B cell (primary cell): ENCODE results near the gene MICALL2. TPM values are rescaled to one million over a fixed set of nuclear protein-coding genes. Genes with fewer than 3 reads are reported as not detected.

Experiments used
- ATAC-seq: fragments of 200-7000 bp; cut with Tn5 transposase; one replicate; pipeline ENCODE4 v1.10.0; 2021; ENCODE audit warnings: low read depth, mild to moderate bottlenecking, moderate number of reproducible peaks, moderate library complexity
- CTCF ChIA-PET: fragments of 350-600 bp; sonication (Branson Sonifier 250); formaldehyde crosslinking; loops from one replicate; lab custom pipeline; 2021; ENCODE audit warnings: antibody characterized with exemption, inconsistent platforms; lab: Charles Lee
- POLR2A ChIA-PET: fragments of 350-600 bp; sonication (Branson Sonifier 250); formaldehyde crosslinking; loops from one replicate; lab custom pipeline; 2021; ENCODE audit warnings: antibody characterized with exemption; lab: Charles Lee
- DNase-seq: peaks from one replicate; pipeline ENCODE4 v3.0.0; 2013
- H2AFZ ChIP-seq: 2 replicates; pipeline ENCODE4 v1.6.1; 2012; ENCODE audit warnings: mild to moderate bottlenecking, low read depth, low read length; ENCODE audit not compliant: insufficient read depth, poor library complexity, severe bottlenecking
- H3K27ac ChIP-seq, 2 donors: 1 replicate in 1 of 2; 2 replicates in 1 of 2; pipeline ENCODE4 v1.5.1; 2012 to 2013; ENCODE audit warnings: low read length in 2 of 2, mild to moderate bottlenecking in 2 of 2, moderate library complexity in 1 of 2
- H3K27me3 ChIP-seq, 4 experiments: fragments of 200-600 bp in 1 of 4; sonication (generic) in 1 of 4; replicated peaks in 1 of 4; 1 replicate in 2 of 4; 2 replicates in 2 of 4; pipeline versions ENCODE4 v1.6.1 to v1.7.0; 2013 to 2016; ENCODE audit warnings: low read length in 3 of 4, mild to moderate bottlenecking in 2 of 4, mixed read lengths in 1 of 4, moderate library complexity in 1 of 4; ENCODE audit not compliant: insufficient read depth in 4 of 4, control insufficient read depth in 3 of 4; ENCODE audit errors: control extremely low read depth in 1 of 4
- H3K36me3 ChIP-seq, 2 experiments: replicated peaks in 1 of 2; 1 replicate in 1 of 2; 2 replicates in 1 of 2; pipeline versions ENCODE4 v1.6.1 to v1.7.1; 2013; ENCODE audit warnings: low read length in 1 of 2; ENCODE audit not compliant: insufficient read depth in 2 of 2, control insufficient read depth in 1 of 2; ENCODE audit errors: control extremely low read depth in 1 of 2, extremely low read depth in 1 of 2
- H3K4me1 ChIP-seq, 2 donors: fragments of 200-600 bp in 1 of 2; sonication (generic) in 1 of 2; 1 replicate in 1 of 2; 2 replicates in 1 of 2; pipeline versions ENCODE4 v1.5.1 to v1.6.1; 2013 to 2017; ENCODE audit warnings: low read length in 2 of 2; ENCODE audit not compliant: control insufficient read depth in 2 of 2, insufficient read depth in 2 of 2
- H3K4me2 ChIP-seq: replicated peaks from 2 replicates; pipeline ENCODE3; 2012; ENCODE audit warnings: mild to moderate bottlenecking, low read depth, low read length; ENCODE audit not compliant: poor library complexity, severe bottlenecking
- H3K4me3 ChIP-seq, 5 experiments: fragments of 200-600 bp in 1 of 5; sonication (generic) in 1 of 5; 1 replicate in 3 of 5; 2 replicates in 2 of 5; pipeline versions ENCODE4 v1.5.1 to v1.7.0; 2011 to 2016; ENCODE audit warnings: low read length in 4 of 5, mild to moderate bottlenecking in 4 of 5, low read depth in 2 of 5, control low read depth in 1 of 5, moderate library complexity in 1 of 5; ENCODE audit not compliant: insufficient read depth in 1 of 5; ENCODE audit errors: control extremely low read depth in 1 of 5, extremely low read depth in 1 of 5
- H3K79me2 ChIP-seq: fragments of 200-600 bp; sonication (generic); one replicate; pipeline ENCODE4 v1.6.0; 2016; ENCODE audit warnings: low read length; ENCODE audit not compliant: control insufficient read depth, insufficient read depth
- H3K9ac ChIP-seq: fragments of 200-600 bp; sonication (generic); 2 replicates; pipeline ENCODE4 v1.6.1; 2017; ENCODE audit warnings: mild to moderate bottlenecking, low read length, moderate library complexity
- H3K9me3 ChIP-seq, 3 donors: one replicate each; pipeline versions ENCODE4 v1.6.1 to v1.7.1; 2013; ENCODE audit warnings: low read length in 2 of 3; ENCODE audit not compliant: control insufficient read depth in 2 of 3, insufficient read depth in 1 of 3; ENCODE audit errors: control extremely low read depth in 1 of 3
- H4K20me1 ChIP-seq: 2 replicates; pipeline ENCODE4 v1.6.0; 2012; ENCODE audit warnings: mild to moderate bottlenecking, low read length; ENCODE audit not compliant: insufficient read depth, control insufficient read depth, poor library complexity, severe bottlenecking
- H3K27ac Mint-ChIP-seq: one replicate; pipeline ENCODE4 v1.8.0; 2021; ENCODE audit warnings: mixed read lengths
- H3K27me3 Mint-ChIP-seq: one replicate; pipeline ENCODE4 v1.8.0; 2021; ENCODE audit warnings: mixed read lengths
- H3K4me1 Mint-ChIP-seq: one replicate; pipeline ENCODE4 v1.8.0; 2021; ENCODE audit warnings: mixed read lengths
- H3K4me3 Mint-ChIP-seq: one replicate; pipeline ENCODE4 v1.8.0; 2021; ENCODE audit warnings: mixed read lengths
- H3K9me3 Mint-ChIP-seq: one replicate; pipeline ENCODE4 v1.8.0; 2022; ENCODE audit warnings: mixed read lengths; ENCODE audit not compliant: insufficient read depth
- CTCF ChIP-seq: fragments of 200-600 bp; IDR thresholded peaks from one replicate; pipeline ENCODE4 v1.8.0; 2022; ENCODE audit warnings: antibody characterized with exemption, mild to moderate bottlenecking
- EZH2 ChIP-seq: IDR thresholded peaks from 2 replicates; pipeline ENCODE4 v1.6.1; 2012; ENCODE audit warnings: borderline replicate concordance, low read depth, mild to moderate bottlenecking, moderate library complexity, low read length; ENCODE audit not compliant: insufficient read depth, poor library complexity, severe bottlenecking
- WGBS: methylation state at CpG from one replicate; pipeline ENCODE4 v1.1.5; 2013; ENCODE audit warnings: missing lambda C conversion rate; ENCODE audit not compliant: insufficient coverage; 5-methylcytosine and 5-hydroxymethylcytosine counted together
- intact Hi-C: fragments of 100-400 bp; cut with micrococcal nuclease; formaldehyde crosslinking; loops from one replicate; pipeline ENCODE4 v1.10.0; 2022
- polyA plus RNA-seq: library from polyadenylated mRNA; depleted of rRNA; stranded (reverse); fragments of >200 nt; gene quantifications from 2 replicates; pipeline ENCODE4 v1.2.3, GENCODE V29; 2012
- total RNA-seq, 2 donors: library from RNA; stranded (reverse); fragments of 120-200 nt in 1 of 2; gene quantifications; 1 replicate in 1 of 2; 2 replicates in 1 of 2; pipeline versions ENCODE4 v1.2.3 to v1.2.4, GENCODE V29; 2013 to 2022

The MICALL2 gene
- total and polyA plus RNA-seq, 2 donors (not counting 1 experiment from before 2014, with no cell fraction given), result 0.85 to 0.94 TPM

- Mint-ChIP-seq H3K27me3 (peaks cover 7% of the 10 kb centered on the region), H3K4me3 (no peak overlapping the region), H3K27ac (no peak overlapping the region), H3K4me1 (peaks cover 4% of the 10 kb centered on the region), H3K9me3 (no peaks in the 10 kb centered on the region)
- H3K79me2 ChIP-seq, result no peaks in the 10 kb centered on the region
- ATAC-seq (no peak), DNase-seq (no peak)
- no peak overlapping the region for H3K4me2 ChIP-seq
- H2AFZ ChIP-seq, result no peak overlapping the region
- no peaks in the 10 kb centered on the region for H4K20me1 ChIP-seq
- H3K9ac ChIP-seq, result no peak overlapping the region
- 88% methylated on average over 18 of the region's 22 CpGs for WGBS
- ChIA-PET POLR2A (no interaction called here), CTCF (interaction anchor here (0.8 kb wide), 1 partner anchor 369 kb away, joined by 3 read pairs; no protein-coding TSS in a partner anchor)
- H3K36me3 ChIP-seq, result no peaks in the 10 kb centered on the region
- no peak overlapping the region for H3K27ac ChIP-seq
- peaks cover 0 to 16% (median 3%) of the 10 kb centered on the region in 4 experiments for H3K27me3 ChIP-seq
- H3K9me3 ChIP-seq, result peaks cover 0 to 8% (median 0%) of the 10 kb centered on the region in 3 donors
- H3K4me3 ChIP-seq, result no peak overlapping the region
- no peak for TF ChIP-seq EZH2
- TF ChIP-seq CTCF, result no peak
- H3K4me1 ChIP-seq, result peaks cover 0 to 8% of the 10 kb centered on the region in 2 donors
- intact Hi-C loops, result loop anchor here (5.0 kb wide), 1 partner anchor 243 kb away; no protein-coding TSS in a partner anchor
These were observed 24.2 kb downstream of the MICALL2 start for GRCh38 chr7:1434891-1435670.

DNA sequence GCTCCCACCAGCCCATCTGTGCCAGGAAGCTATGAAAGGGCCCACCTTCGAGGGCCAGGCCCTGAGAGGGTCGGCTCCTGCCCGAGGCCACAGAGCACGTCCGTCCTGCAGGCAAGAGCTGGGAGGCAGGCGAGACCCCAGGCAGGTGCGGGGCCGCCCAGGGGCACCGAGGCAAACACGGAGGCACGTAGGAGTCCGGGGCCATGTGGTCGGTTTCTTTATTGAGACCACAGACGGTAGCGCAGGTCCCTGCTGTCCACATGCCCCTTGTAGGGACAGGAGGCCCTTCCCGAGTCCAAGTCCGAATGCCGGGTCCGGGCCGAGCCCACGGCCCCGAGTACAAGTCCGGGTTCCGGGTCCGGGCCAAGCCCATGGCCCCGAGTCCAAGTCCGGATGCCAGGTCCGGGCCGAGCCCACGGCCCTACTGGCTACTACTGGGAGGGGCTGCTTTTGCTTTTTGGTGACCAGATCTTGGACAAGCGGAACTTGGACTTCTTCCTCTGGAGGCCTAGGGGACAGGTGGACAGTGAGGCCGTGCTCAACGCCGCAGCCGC, 25.0 kb downstream of the MICALL2 start:
- peaks cover 0 to 5% (median 0%) of the 10 kb centered on the region in 3 donors for H3K9me3 ChIP-seq
- no peak for ATAC-seq
- no peaks in the 10 kb centered on the region for H4K20me1 ChIP-seq
- no peak overlapping the region for H3K9ac ChIP-seq
- CTCF ChIA-PET, result interaction anchor here (0.8 to 1.5 kb wide), 3 partner anchors 40 to 1112 kb away, joined by 3 to 5 read pairs (median 3); no protein-coding TSS in a partner anchor
- H3K27me3 ChIP-seq, result peaks cover 0 to 19% (median 3%) of the 10 kb centered on the region in 4 experiments
- Mint-ChIP-seq H3K27me3 (peaks cover 7% of the 10 kb centered on the region), H3K9me3 (no peaks in the 10 kb centered on the region), H3K4me3 (no peak overlapping the region), H3K27ac (no peak overlapping the region), H3K4me1 (peaks cover 4% of the 10 kb centered on the region)
- H3K4me2 ChIP-seq, result no peak overlapping the region
- no peak overlapping the region for H3K27ac ChIP-seq
- peaks cover 0 to 8% of the 10 kb centered on the region in 2 donors for H3K4me1 ChIP-seq
- no peaks in the 10 kb centered on the region for H3K79me2 ChIP-seq
- no peaks in the 10 kb centered on the region for H3K36me3 ChIP-seq
- WGBS, result 87% methylated on average over 35 of the region's 35 CpGs
- no peak for DNase-seq
- H2AFZ ChIP-seq, result no peak overlapping the region
- intact Hi-C loops, result loop anchor here (5.0 kb wide), 1 partner anchor 242 kb away; no protein-coding TSS in a partner anchor
- POLR2A ChIA-PET, result no interaction called here
- TF ChIP-seq EZH2 (no peak), CTCF (no peak)
- no peak overlapping the region for H3K4me3 ChIP-seq
